ENCODE results near the gene CCND2. TPM values are rescaled to one million over a fixed set of nuclear protein-coding genes. Genes with fewer than 3 reads are reported as not detected.

The CCND2 gene
- total and polyA plus RNA-seq, 4 donors: 0.50 to 16.5 (median 3.0) TPM

DNA sequence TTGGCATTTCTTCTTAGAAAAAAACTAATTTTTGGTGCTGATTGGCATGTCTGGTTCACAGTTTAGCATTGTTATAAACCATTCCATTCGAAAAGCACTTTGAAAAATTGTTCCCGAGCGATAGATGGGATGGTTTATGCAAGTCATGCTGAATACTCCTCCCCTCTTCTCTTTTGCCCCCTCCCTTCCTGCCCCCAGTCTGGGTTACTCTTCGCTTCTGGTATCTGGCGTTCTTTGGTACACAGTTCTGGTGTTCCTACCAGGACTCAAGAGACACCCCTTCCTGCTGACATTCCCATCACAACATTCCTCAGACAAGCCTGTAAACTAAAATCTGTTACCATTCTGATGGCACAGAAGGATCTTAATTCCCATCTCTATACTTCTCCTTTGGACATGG, 27.3 kb downstream of the CCND2 start:
- Histone ChIP-seq H3K4me3 (ENCODE audit: low read depth in 1 of 3, low read length in 3 of 3) (no peak overlapping the region), H3K9me3 (ENCODE audit: control insufficient read depth in 4 of 4, low read length in 3 of 4) (no peaks in the 10 kb centered on the region), H3K9ac (ENCODE audit: low read depth in 1 of 2, low read length in 2 of 2) (no peak overlapping the region), H3K27me3 (ENCODE audit: control insufficient read depth in 4 of 4, insufficient read depth in 4 of 4, low read length in 3 of 4) (peaks cover 0 to 9% (median 0%) of the 10 kb centered on the region in 4 donors), H3K4me1 (ENCODE audit: control insufficient read depth in 4 of 4, insufficient read depth in 4 of 4, low read length in 3 of 4) (no peaks in the 10 kb centered on the region), H3K27ac (ENCODE audit: low read depth in 1 of 2, low read length in 2 of 2) (no peak overlapping the region), H3K36me3 (ENCODE audit: control insufficient read depth in 4 of 4, insufficient read depth in 3 of 4, low read depth in 1 of 4, low read length in 3 of 4) (no peaks in the 10 kb centered on the region)
- TF ChIP-seq, protein P1, sequence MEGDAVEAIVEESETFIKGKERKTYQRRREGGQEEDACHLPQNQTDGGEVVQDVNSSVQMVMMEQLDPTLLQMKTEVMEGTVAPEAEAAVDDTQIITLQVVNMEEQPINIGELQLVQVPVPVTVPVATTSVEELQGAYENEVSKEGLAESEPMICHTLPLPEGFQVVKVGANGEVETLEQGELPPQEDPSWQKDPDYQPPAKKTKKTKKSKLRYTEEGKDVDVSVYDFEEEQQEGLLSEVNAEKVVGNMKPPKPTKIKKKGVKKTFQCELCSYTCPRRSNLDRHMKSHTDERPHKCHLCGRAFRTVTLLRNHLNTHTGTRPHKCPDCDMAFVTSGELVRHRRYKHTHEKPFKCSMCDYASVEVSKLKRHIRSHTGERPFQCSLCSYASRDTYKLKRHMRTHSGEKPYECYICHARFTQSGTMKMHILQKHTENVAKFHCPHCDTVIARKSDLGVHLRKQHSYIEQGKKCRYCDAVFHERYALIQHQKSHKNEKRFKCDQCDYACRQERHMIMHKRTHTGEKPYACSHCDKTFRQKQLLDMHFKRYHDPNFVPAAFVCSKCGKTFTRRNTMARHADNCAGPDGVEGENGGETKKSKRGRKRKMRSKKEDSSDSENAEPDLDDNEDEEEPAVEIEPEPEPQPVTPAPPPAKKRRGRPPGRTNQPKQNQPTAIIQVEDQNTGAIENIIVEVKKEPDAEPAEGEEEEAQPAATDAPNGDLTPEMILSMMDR (IDR thresholded peaks at IDR 0.05; ENCODE audit: low read depth, low read length, missing input control): no peak
- TF ChIP-seq RAD21 (IDR thresholded peaks at IDR 0.05) (no peak), HNF4A (conservative IDR thresholded peaks at IDR 0.05) (no peak), SP1 (IDR thresholded peaks at IDR 0.05) (no peak), RXRA (IDR thresholded peaks at IDR 0.05) (no peak), TAF1 (conservative IDR thresholded peaks at IDR 0.05) (no peak), GABPA (IDR thresholded peaks at IDR 0.05 in 1 of 2, conservative IDR thresholded peaks at IDR 0.05 in 1 of 2) (no peak), ZBTB33 (IDR thresholded peaks at IDR 0.05) (no peak), FOXA1 (IDR thresholded peaks at IDR 0.05) (no peak), JUND (IDR thresholded peaks at IDR 0.05) (no peak), ATF3 (IDR thresholded peaks at IDR 0.05) (no peak), EGR1 (IDR thresholded peaks at IDR 0.05; ENCODE audit: low read depth in 2 of 2) (no peak), HNF4G (IDR thresholded peaks at IDR 0.05) (no peak), FOXA2 (IDR thresholded peaks at IDR 0.05) (no peak)
- TF ChIP-seq, protein P2, sequence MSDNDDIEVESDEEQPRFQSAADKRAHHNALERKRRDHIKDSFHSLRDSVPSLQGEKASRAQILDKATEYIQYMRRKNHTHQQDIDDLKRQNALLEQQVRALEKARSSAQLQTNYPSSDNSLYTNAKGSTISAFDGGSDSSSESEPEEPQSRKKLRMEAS (IDR thresholded peaks at IDR 0.05): no peak
- TF ChIP-seq, protein P3, sequence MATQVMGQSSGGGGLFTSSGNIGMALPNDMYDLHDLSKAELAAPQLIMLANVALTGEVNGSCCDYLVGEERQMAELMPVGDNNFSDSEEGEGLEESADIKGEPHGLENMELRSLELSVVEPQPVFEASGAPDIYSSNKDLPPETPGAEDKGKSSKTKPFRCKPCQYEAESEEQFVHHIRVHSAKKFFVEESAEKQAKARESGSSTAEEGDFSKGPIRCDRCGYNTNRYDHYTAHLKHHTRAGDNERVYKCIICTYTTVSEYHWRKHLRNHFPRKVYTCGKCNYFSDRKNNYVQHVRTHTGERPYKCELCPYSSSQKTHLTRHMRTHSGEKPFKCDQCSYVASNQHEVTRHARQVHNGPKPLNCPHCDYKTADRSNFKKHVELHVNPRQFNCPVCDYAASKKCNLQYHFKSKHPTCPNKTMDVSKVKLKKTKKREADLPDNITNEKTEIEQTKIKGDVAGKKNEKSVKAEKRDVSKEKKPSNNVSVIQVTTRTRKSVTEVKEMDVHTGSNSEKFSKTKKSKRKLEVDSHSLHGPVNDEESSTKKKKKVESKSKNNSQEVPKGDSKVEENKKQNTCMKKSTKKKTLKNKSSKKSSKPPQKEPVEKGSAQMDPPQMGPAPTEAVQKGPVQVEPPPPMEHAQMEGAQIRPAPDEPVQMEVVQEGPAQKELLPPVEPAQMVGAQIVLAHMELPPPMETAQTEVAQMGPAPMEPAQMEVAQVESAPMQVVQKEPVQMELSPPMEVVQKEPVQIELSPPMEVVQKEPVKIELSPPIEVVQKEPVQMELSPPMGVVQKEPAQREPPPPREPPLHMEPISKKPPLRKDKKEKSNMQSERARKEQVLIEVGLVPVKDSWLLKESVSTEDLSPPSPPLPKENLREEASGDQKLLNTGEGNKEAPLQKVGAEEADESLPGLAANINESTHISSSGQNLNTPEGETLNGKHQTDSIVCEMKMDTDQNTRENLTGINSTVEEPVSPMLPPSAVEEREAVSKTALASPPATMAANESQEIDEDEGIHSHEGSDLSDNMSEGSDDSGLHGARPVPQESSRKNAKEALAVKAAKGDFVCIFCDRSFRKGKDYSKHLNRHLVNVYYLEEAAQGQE (IDR thresholded peaks at IDR 0.05): no peak
- DNase-seq (ENCODE audit: low spot score): no peak
- 84% methylated on average over 5 of the region's 5 CpGs for WGBS
